HFFc6 (cell line): ENCODE results near the gene AFF1. TPM values are rescaled to one million over a fixed set of nuclear protein-coding genes. Genes with fewer than 3 reads are reported as not detected.

ENCODE experiments used
- DNase-seq: peaks from one replicate; pipeline ENCODE4 v3.0.0-alpha.2; 2018
- H3K27ac Mint-ChIP-seq: 2 replicates; pipeline ENCODE4 v1.8.0; 2020; ENCODE audit warnings: mild to moderate bottlenecking, mixed read lengths
- H3K27me3 Mint-ChIP-seq: 2 replicates; pipeline ENCODE4 v1.8.0; 2021; ENCODE audit warnings: mild to moderate bottlenecking, moderate library complexity, mixed read lengths; ENCODE audit not compliant: insufficient read depth
- H3K36me3 Mint-ChIP-seq: 2 replicates; pipeline ENCODE4 v1.8.0; 2021; ENCODE audit warnings: low read depth, mixed read lengths
- H3K4me1 Mint-ChIP-seq: 2 replicates; pipeline ENCODE4 v1.8.0; 2020; ENCODE audit warnings: low read depth, mixed read lengths
- H3K4me3 Mint-ChIP-seq: 2 replicates; pipeline ENCODE4 v1.8.0; 2020; ENCODE audit warnings: mild to moderate bottlenecking, moderate library complexity, mixed read lengths
- H3K9me3 Mint-ChIP-seq: 2 replicates; pipeline ENCODE4 v1.8.0; 2020; ENCODE audit warnings: mild to moderate bottlenecking, mixed read lengths
- CTCF ChIP-seq: fragments of 200-600 bp; sonication (generic); IDR thresholded peaks from 2 replicates; pipeline ENCODE4 v1.5.0; 2021; ENCODE audit warnings: antibody characterized with exemption, mild to moderate bottlenecking
- total RNA-seq, 6 experiments: library from RNA; stranded (reverse); fragmentation: NEBNext Ultra II Directional; extraction: Animal tissue kit (Norgen Biotek cat#: 25700); gene quantifications; 2 replicates in 1 of 6; 3 replicates in 5 of 6; pipeline ENCODE4 v1.2.3, GENCODE V29; 2021

Gene AFF1
- total RNA-seq, 6 experiments from 2014 or later, result 28.3 to 43.6 (median 32.8) TPM

GRCh38 chr4:86968547-86968946 is 33.7 kb downstream of the AFF1 start:
- H3K9me3 Mint-ChIP-seq, result no peaks in the 10 kb centered on the region
- peaks cover 14% of the 10 kb centered on the region for H3K4me1 Mint-ChIP-seq
- TF ChIP-seq CTCF, result no peak
- peaks cover 3% of the 10 kb centered on the region; the same call in 1 of the 2 replicates for H3K36me3 Mint-ChIP-seq
- no peak overlapping the region for H3K4me3 Mint-ChIP-seq
- no peaks in the 10 kb centered on the region for H3K27me3 Mint-ChIP-seq
- no peak overlapping the region for H3K27ac Mint-ChIP-seq
- no peak for DNase-seq

- peaks cover 27% of the 10 kb centered on the region for H3K4me1 Mint-ChIP-seq
- H3K27me3 Mint-ChIP-seq, result no peaks in the 10 kb centered on the region
- no peaks in the 10 kb centered on the region for H3K36me3 Mint-ChIP-seq
- DNase-seq, result no peak
- H3K4me3 Mint-ChIP-seq, result no peak overlapping the region
- TF ChIP-seq CTCF, result no peak
- H3K27ac Mint-ChIP-seq, result no peak overlapping the region
- no peaks in the 10 kb centered on the region for H3K9me3 Mint-ChIP-seq
These were observed 35.9 kb downstream of the AFF1 start for GRCh38 chr4:86970447-86971354.

- H3K9me3 Mint-ChIP-seq, result no peaks in the 10 kb centered on the region
- no peak for DNase-seq
- no peaks in the 10 kb centered on the region for H3K36me3 Mint-ChIP-seq
- H3K27me3 Mint-ChIP-seq, result no peaks in the 10 kb centered on the region
- H3K27ac Mint-ChIP-seq, result no peak overlapping the region
- no peak for TF ChIP-seq CTCF
- peaks cover 27% of the 10 kb centered on the region for H3K4me1 Mint-ChIP-seq
- no peak overlapping the region for H3K4me3 Mint-ChIP-seq
These were observed 36.5 kb downstream of the AFF1 start for GRCh38 chr4:86971355-86971683.

GRCh38 chr4:86972997-86973396 is 38.2 kb downstream of the AFF1 start:
- TF ChIP-seq CTCF, result no peak
- H3K4me1 Mint-ChIP-seq, result peaks cover 38% of the 10 kb centered on the region
- H3K36me3 Mint-ChIP-seq, result no peaks in the 10 kb centered on the region
- no peak overlapping the region for H3K4me3 Mint-ChIP-seq
- H3K9me3 Mint-ChIP-seq, result no peaks in the 10 kb centered on the region
- H3K27ac Mint-ChIP-seq, result no peak overlapping the region
- no peak for DNase-seq
- H3K27me3 Mint-ChIP-seq, result no peaks in the 10 kb centered on the region

GRCh38 chr4:86973668-86974067 is 38.9 kb downstream of the AFF1 start:
- Mint-ChIP-seq H3K36me3 (no peaks in the 10 kb centered on the region), H3K27me3 (no peaks in the 10 kb centered on the region), H3K9me3 (no peaks in the 10 kb centered on the region), H3K4me3 (no peak overlapping the region), H3K27ac (no peak overlapping the region), H3K4me1 (peaks cover 39% of the 10 kb centered on the region)
- TF ChIP-seq CTCF, result no peak
- DNase-seq, result no peak
